D721Med (cell line): ENCODE measurements around the gene ANO3.
A peak's percentile ranks its signal among the peaks of the same experiment; 100 is the strongest.

Experiments used
- DNase-seq: peaks from one replicate; pipeline ENCODE4 v3.0.0; 2011; ENCODE audit warnings: low spot score; ENCODE audit not compliant: insufficient read length
- FAIRE-seq: peaks from 2 replicates; lab custom pipeline; 2011; peaks lifted over from hg19 to GRCh38; lab: Jason Lieb, UNC
- TF ChIP-seq, protein P1 (sequence below): IDR thresholded peaks from 2 replicates; pipeline ENCODE4 v1.5.1; 2012; ENCODE audit warnings: mild to moderate bottlenecking, control low read depth; ENCODE audit not compliant: insufficient read depth; ENCODE audit errors: missing control alignments

The ANO3 gene

DNA sequence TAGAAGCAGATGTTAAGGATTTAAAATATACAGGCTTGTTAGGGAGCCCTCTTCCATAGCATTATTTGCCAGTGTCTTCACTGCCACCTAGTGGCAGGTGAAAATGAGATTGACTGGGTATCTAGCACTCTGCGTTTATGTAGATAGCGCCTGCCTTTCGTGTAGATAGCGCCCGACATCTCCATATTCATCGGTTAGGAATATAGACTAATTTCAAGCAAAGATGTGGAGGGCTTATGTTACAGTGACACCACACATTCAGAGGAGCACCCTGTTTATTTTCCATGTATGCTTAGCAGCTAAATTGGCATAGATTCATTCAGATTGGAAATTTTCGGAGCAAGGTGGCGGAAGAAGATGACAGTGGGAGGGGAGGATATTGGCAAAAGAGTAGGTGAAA is 318.0 kb downstream of the ANO3 start:
- TF ChIP-seq, protein P1, sequence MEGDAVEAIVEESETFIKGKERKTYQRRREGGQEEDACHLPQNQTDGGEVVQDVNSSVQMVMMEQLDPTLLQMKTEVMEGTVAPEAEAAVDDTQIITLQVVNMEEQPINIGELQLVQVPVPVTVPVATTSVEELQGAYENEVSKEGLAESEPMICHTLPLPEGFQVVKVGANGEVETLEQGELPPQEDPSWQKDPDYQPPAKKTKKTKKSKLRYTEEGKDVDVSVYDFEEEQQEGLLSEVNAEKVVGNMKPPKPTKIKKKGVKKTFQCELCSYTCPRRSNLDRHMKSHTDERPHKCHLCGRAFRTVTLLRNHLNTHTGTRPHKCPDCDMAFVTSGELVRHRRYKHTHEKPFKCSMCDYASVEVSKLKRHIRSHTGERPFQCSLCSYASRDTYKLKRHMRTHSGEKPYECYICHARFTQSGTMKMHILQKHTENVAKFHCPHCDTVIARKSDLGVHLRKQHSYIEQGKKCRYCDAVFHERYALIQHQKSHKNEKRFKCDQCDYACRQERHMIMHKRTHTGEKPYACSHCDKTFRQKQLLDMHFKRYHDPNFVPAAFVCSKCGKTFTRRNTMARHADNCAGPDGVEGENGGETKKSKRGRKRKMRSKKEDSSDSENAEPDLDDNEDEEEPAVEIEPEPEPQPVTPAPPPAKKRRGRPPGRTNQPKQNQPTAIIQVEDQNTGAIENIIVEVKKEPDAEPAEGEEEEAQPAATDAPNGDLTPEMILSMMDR, result peak; percentile 96
- DNase-seq (no peak), FAIRE-seq (no peak)

DNA sequence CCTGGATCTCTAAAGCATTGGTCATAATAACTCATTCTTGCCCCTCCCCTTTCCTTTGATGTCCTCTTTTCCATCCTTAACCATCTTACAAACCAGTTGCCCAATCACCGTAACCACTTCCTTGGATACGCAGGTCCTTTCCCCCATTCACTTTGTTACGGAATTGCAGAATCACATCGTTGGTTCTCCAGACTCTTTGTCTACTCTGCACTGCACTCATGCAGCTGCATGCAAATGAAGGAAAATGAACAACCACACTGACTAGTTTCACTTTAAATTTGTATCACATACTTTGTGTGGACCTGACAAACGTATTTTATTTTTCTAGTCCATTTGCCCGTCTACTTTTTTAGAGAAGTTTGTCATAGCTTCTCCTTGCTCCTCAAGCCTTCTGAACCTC is 320.0 kb downstream of the ANO3 start:
- TF ChIP-seq, protein P1, result no peak
- DNase-seq (no peak), FAIRE-seq (no peak)

DNA sequence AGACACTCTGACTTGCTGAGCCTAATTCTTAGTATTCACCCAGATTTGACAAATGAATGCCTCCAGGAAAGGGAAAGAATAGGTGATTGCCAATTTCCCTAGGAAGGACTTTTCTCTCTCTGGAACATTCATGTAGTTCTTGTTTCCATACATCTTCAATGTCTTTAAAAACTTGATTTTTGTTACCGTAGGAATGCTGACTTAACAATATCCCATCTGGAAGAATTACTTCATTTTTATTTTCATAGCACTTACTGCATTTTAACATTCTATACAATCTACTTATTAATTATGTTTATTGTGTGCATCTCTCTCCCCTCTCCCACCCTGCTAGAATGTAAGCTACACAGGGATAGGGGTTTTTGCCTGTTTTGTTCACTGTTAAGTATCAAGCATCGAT is 323.4 kb downstream of the ANO3 start:
- TF ChIP-seq, protein P1, result no peak
- no peak for FAIRE-seq
- no peak for DNase-seq

DNA sequence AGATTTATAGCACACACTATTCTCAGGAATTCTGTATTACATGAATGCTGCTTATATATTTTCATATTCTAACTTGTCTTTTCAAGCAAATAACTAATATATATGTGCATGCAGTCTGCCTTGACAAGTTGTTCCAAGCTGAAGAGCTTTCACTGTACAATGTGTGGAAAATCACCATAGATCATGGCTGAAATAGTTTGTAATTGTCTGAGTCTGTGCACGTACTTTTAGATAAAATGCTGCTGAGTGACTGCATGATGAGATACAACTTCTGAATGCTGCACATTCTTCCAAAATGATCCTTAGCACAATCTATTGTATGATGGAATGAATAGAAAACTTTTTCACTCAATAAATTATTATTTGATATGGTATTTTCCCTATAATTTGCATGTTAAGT is 331.0 kb downstream of the ANO3 start:
- FAIRE-seq (no peak), DNase-seq (no peak)
- TF ChIP-seq, protein P1, result no peak

DNA sequence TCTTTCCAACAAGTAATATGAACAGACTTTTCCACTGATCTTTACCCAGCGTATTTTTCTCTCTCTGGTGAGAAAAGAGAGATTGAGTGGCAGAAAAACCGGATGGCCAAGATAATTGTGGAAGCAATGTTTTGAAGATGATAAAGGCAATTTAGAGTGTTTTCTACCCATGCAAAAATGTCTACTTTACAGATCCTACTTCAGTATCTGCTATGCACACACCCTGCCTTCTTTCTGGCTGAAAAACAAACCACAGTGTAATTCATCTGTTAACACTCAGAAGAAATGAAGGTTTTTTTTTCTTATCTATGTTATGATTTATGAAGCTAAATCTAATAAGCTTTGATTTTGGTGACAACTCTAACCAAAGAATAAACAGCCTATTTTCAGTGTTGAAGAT is 333.1 kb downstream of the ANO3 start:
- TF ChIP-seq, protein P1, result no peak
- DNase-seq (no peak), FAIRE-seq (no peak)

DNA sequence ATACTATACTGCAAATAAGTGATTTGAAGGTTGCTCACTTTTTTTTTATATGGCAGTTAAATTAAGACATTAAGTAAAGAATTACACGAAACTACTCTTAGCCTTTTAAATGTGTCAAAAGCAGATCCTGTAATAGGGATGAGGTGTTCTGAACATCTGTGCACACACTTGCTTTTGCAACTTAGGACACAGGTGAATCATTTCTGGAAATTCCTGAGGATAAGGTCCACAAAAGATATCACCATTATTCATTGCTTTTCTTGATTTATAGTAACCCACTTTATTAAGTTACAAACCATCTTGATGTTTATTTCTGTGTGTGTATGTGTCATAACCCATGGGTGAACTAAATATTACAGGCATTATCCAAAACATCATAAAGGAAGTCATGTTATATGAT is 334.0 kb downstream of the ANO3 start:
- TF ChIP-seq, protein P1, result no peak
- FAIRE-seq, result no peak
- DNase-seq, result no peak

DNA sequence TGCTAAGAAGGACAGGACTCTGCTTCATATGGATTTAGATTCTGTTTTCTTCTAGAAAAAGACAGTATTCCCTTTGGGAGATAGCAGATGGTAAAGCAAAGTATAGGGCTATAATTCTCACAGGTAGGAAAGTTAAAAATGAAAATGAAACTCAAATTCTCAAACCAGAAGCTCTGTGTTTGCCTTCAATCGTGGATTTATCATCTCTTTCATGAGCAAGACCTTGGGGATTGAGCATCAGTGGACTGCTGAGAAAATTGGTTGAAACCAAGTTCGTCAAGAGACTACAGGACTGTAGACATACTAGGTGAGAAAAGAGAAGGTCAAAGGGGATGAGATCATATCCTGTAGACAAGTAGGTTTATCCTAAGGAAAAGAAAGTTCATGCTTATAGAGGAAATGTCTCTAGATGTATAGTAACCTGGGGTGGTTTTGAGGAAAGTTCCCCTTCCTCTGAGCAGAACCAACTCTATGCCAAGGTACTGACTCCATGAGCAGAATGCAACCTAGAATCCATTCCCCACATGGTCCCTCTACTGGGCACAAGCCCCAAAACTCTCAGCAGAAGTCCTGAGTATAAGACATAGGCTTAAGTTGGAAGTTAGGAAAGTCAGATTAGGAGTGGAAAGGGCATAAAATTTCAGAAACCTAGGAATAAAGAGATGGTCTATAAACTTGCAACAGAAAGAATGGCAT is 343.5 kb downstream of the ANO3 start:
- FAIRE-seq (no peak), DNase-seq (no peak)
- TF ChIP-seq, protein P1, result no peak
